SK-N-SH (cell line): ENCODE measurements around the gene UBXN10.

Source experiments
- CTCF ChIP-seq: fragments of 200-600 bp; sonication (generic); IDR thresholded peaks from 2 replicates; pipeline ENCODE4 v1.6.1; 2017; ENCODE audit warnings: antibody characterized with exemption, mild to moderate bottlenecking, moderate library complexity
- REST ChIP-seq: IDR thresholded peaks from 2 replicates; pipeline ENCODE4 v1.6.1; 2012; ENCODE audit warnings: mild to moderate bottlenecking, low read depth, low read length, moderate library complexity
- ZBTB33 ChIP-seq: IDR thresholded peaks from 2 replicates; pipeline ENCODE4 v1.4.0; 2012; ENCODE audit warnings: low read depth, borderline replicate concordance

GRCh38 chr1:20138346-20138745 lies 47.5 kb upstream of the UBXN10 start:
- TF ChIP-seq REST (no peak), CTCF (no peak), ZBTB33 (no peak)
